Tibial artery (tissue), 4 donors: ENCODE measurements around the gene PDIA5.

Experiments
- DNase-seq, 2 donors: peaks; one replicate each; pipeline ENCODE4 v3.0.0-alpha.2; 2019
- H3K27ac ChIP-seq, 2 donors: fragments of 200-600 bp; sonication (generic) in 1 of 2; 1 replicate in 1 of 2; 2 replicates in 1 of 2; pipeline ENCODE4 v1.5.1; 2018 to 2019; ENCODE audit warnings: mild to moderate bottlenecking in 1 of 2
- H3K27me3 ChIP-seq, 2 donors: fragments of 200-600 bp; sonication (generic) in 1 of 2; one replicate each; pipeline versions ENCODE4 v1.5.1 to v1.6.0; 2016 to 2019
- H3K36me3 ChIP-seq, 3 donors: fragments of 200-600 bp; sonication (generic) in 2 of 3; one replicate each; pipeline ENCODE4 v1.5.1; 2016 to 2019; ENCODE audit warnings: mild to moderate bottlenecking in 2 of 3
- H3K4me1 ChIP-seq, 4 donors: fragments of 200-600 bp; sonication (generic) in 2 of 4; 1 replicate in 3 of 4; 2 replicates in 1 of 4; pipeline ENCODE4 v1.5.1; 2016 to 2019
- H3K4me3 ChIP-seq, 2 donors: fragments of 200-600 bp; sonication (generic) in 1 of 2; 1 replicate in 1 of 2; 2 replicates in 1 of 2; pipeline ENCODE4 v1.5.1; 2018 to 2019; ENCODE audit warnings: mild to moderate bottlenecking in 2 of 2
- H3K9me3 ChIP-seq, 3 donors: fragments of 200-600 bp; sonication (generic) in 1 of 3; one replicate each; pipeline ENCODE4 v1.5.1; 2016 to 2019
- CTCF ChIP-seq, 2 experiments: fragments of 200-600 bp in 1 of 2; fragments of 450-650 bp in 1 of 2; IDR thresholded peaks; one replicate each; pipeline ENCODE4 v1.5.1; 2017 to 2019; ENCODE audit warnings: antibody characterized with exemption in 2 of 2, mild to moderate bottlenecking in 1 of 2, moderate library complexity in 1 of 2
- intact Hi-C: fragments of 100-400 bp; cut with DNase I; formaldehyde crosslinking; loops from one replicate; pipeline ENCODE4 v1.15.0; 2023; ENCODE audit warnings: low total_unique reads

The PDIA5 gene

GRCh38 chr3:123138839-123139444 is 72.1 kb downstream of the PDIA5 start:
- H3K9me3 ChIP-seq: no peaks in the 10 kb centered on the region
- H3K36me3 ChIP-seq: peaks cover 0 to 45% (median 7%) of the 10 kb centered on the region in 3 donors
- intact Hi-C loops: no loop called here
- H3K27ac ChIP-seq: no peak overlapping the region
- H3K27me3 ChIP-seq: no peaks in the 10 kb centered on the region
- no peak overlapping the region for H3K4me3 ChIP-seq
- no peak for DNase-seq
- no peaks in the 10 kb centered on the region for H3K4me1 ChIP-seq
- TF ChIP-seq CTCF (IDR thresholded peaks at IDR 0.05): no peak

- H3K27ac ChIP-seq: no peak overlapping the region
- no peaks in the 10 kb centered on the region for H3K4me1 ChIP-seq
- intact Hi-C loops: no loop called here
- no peaks in the 10 kb centered on the region for H3K27me3 ChIP-seq
- DNase-seq: no peak
- no peak overlapping the region for H3K4me3 ChIP-seq
- no peaks in the 10 kb centered on the region for H3K9me3 ChIP-seq
- peaks cover 0 to 45% (median 12%) of the 10 kb centered on the region in 3 donors for H3K36me3 ChIP-seq
- TF ChIP-seq CTCF (IDR thresholded peaks at IDR 0.05): no peak
Observed at GRCh38 chr3:123139522-123139921, 72.7 kb downstream of the PDIA5 start.

GRCh38 chr3:123140550-123140949 is 73.7 kb downstream of the PDIA5 start:
- Histone ChIP-seq H3K4me1 (no peaks in the 10 kb centered on the region), H3K27ac (no peak overlapping the region), H3K36me3 (peaks cover 0 to 47% (median 16%) of the 10 kb centered on the region in 3 donors), H3K9me3 (no peaks in the 10 kb centered on the region), H3K27me3 (no peaks in the 10 kb centered on the region), H3K4me3 (no peak overlapping the region)
- no peak for DNase-seq
- TF ChIP-seq CTCF (IDR thresholded peaks at IDR 0.05): no peak
- intact Hi-C loops: no loop called here

GRCh38 chr3:123141276-123141675 is 74.5 kb downstream of the PDIA5 start:
- Histone ChIP-seq H3K9me3 (no peaks in the 10 kb centered on the region), H3K4me3 (no peak overlapping the region), H3K27me3 (no peaks in the 10 kb centered on the region), H3K4me1 (no peaks in the 10 kb centered on the region), H3K27ac (no peak overlapping the region), H3K36me3 (peaks cover 0 to 54% (median 23%) of the 10 kb centered on the region in 3 donors)
- intact Hi-C loops: no loop called here
- no peak for DNase-seq
- no peak for TF ChIP-seq CTCF (IDR thresholded peaks at IDR 0.05)

- H3K36me3 ChIP-seq: peaks cover 12 to 74% (median 45%) of the 10 kb centered on the region in 3 donors
- H3K27me3 ChIP-seq: no peaks in the 10 kb centered on the region
- no peak for TF ChIP-seq CTCF (IDR thresholded peaks at IDR 0.05)
- no peaks in the 10 kb centered on the region for H3K9me3 ChIP-seq
- DNase-seq: no peak
- no peak overlapping the region for H3K27ac ChIP-seq
- intact Hi-C loops: no loop called here
- no peak overlapping the region for H3K4me3 ChIP-seq
- no peaks in the 10 kb centered on the region for H3K4me1 ChIP-seq
Observed at GRCh38 chr3:123143669-123144411, 77.0 kb downstream of the PDIA5 start.
